Endothelial cell of umbilical vein (primary cell): ENCODE results near the gene TMEM35B.

ENCODE experiments used
- CTCF ChIP-seq, 2 donors: IDR thresholded peaks; 1 replicate in 1 of 2; 2 replicates in 1 of 2; pipeline ENCODE4 v1.5.1; 2011; ENCODE audit warnings: low read length in 2 of 2, mild to moderate bottlenecking in 2 of 2, moderate library complexity in 2 of 2, control low read depth in 1 of 2, inconsistent platforms in 1 of 2, low read depth in 1 of 2; ENCODE audit not compliant: insufficient read depth in 1 of 2; ENCODE audit errors: extremely low read depth in 1 of 2
- EZH2 ChIP-seq: IDR thresholded peaks from 2 replicates; pipeline ENCODE4 v1.6.1; 2012; ENCODE audit warnings: borderline replicate concordance, low read depth, mild to moderate bottlenecking, moderate library complexity, low read length, inconsistent platforms; ENCODE audit not compliant: severe bottlenecking
- FOS ChIP-seq: IDR thresholded peaks from 2 replicates; pipeline ENCODE4 v1.6.1; 2011; ENCODE audit warnings: mild to moderate bottlenecking, low read length, moderate library complexity, borderline replicate concordance; ENCODE audit not compliant: insufficient read depth
- JUN ChIP-seq: IDR thresholded peaks from 2 replicates; pipeline ENCODE4 v1.6.1; 2011; ENCODE audit warnings: borderline replicate concordance, low read depth; ENCODE audit not compliant: insufficient read length, insufficient read depth
- MYC ChIP-seq: IDR thresholded peaks from one replicate; pipeline ENCODE4 v1.6.1; 2011; ENCODE audit warnings: mild to moderate bottlenecking, low read depth, low read length
- POLR2A ChIP-seq: IDR thresholded peaks from 2 replicates; pipeline ENCODE4 v1.6.1; 2012; ENCODE audit warnings: low read depth, mild to moderate bottlenecking, control low read depth, low read length
- POLR2AphosphoS5 ChIP-seq: IDR thresholded peaks from 2 replicates; pipeline ENCODE4 v1.6.1; 2012; ENCODE audit warnings: low read depth, mild to moderate bottlenecking, control low read depth, low read length, moderate library complexity; ENCODE audit not compliant: insufficient read depth
- TF ChIP-seq, protein P1 (sequence below): IDR thresholded peaks from 2 replicates; pipeline ENCODE4 v1.6.1; 2011; ENCODE audit not compliant: insufficient read depth, insufficient read length

DNA sequence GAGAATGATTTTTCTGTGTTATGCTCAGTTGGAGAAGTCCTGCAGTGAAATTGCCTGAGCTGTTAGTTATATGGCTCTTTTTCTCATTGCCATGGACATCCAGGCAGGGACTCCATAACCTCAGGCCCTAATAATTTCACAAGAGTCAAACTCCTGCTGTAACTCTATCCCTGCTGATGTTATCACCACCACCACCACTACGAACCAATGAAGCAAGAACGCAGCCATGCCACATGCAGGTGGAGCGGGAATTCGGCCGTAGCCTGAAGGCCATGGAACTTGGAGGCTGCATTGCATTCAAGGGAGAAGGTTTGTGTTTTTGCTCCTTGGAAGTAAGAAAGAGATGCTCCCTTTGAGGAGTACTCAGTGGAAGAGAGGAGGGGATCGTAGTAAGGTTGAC is 38.9 kb downstream of the TMEM35B start:
- no peak for TF ChIP-seq CTCF (IDR thresholded peaks at IDR 0.05; ENCODE audit: extremely low read depth in 1 of 2, insufficient read depth in 1 of 2, low read depth in 1 of 2, low read length in 2 of 2)
- no peak for TF ChIP-seq EZH2
- no peak for TF ChIP-seq POLR2A
- TF ChIP-seq POLR2AphosphoS5: no peak
- TF ChIP-seq JUN: no peak
- TF ChIP-seq MYC: no peak
- TF ChIP-seq, protein P1, sequence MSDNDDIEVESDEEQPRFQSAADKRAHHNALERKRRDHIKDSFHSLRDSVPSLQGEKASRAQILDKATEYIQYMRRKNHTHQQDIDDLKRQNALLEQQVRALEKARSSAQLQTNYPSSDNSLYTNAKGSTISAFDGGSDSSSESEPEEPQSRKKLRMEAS: no peak
- no peak for TF ChIP-seq FOS
